HG02763 (cell line): Measurements from ENCODE around the gene GDAP1L1.
"Not testable (repeated sequence)": the region's sequence is repeated elsewhere in the genome, so short reads cannot be mapped to it uniquely, and the experiment has no call there.

Experiments
- ATAC-seq: cut with Tn5 transposase; IDR thresholded peaks from one replicate; pipeline ENCODE4 v1.9.1; 2021; ENCODE audit warnings: mild to moderate bottlenecking, moderate library complexity; ENCODE audit not compliant: unreplicated experiment

GDAP1L1 gene

DNA sequence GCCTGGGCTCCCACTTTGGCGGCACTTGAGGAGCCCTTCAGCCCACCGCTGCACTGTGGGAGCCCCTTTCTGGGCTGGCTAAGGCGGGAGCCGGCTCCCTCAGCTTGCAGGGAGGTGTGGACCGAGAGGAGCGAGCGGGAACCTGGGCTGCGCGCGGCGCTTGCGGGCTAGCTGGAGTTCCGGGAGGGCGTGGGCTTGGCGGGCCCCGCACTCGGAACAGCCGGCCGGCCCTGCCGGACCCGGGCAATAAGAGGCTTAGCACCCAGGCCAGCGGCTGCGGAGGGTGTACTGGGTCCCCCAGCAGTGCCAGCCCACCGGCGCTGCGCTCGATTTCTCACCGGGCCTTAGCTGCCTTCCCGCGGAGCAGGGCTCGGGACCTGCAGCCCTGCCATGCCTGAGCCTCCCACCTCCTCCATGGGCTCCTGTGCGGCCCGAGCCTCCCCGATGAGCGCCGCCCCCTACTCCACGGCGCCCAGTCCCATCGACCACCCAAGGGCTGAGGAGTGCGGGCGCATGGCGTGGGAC lies 52.0 kb downstream of the GDAP1L1 start:
- not testable (repeated sequence) for ATAC-seq

GRCh38 chr20:44301285-44301684 lies 54.2 kb downstream of the GDAP1L1 start:
- ATAC-seq, result no peak

DNA sequence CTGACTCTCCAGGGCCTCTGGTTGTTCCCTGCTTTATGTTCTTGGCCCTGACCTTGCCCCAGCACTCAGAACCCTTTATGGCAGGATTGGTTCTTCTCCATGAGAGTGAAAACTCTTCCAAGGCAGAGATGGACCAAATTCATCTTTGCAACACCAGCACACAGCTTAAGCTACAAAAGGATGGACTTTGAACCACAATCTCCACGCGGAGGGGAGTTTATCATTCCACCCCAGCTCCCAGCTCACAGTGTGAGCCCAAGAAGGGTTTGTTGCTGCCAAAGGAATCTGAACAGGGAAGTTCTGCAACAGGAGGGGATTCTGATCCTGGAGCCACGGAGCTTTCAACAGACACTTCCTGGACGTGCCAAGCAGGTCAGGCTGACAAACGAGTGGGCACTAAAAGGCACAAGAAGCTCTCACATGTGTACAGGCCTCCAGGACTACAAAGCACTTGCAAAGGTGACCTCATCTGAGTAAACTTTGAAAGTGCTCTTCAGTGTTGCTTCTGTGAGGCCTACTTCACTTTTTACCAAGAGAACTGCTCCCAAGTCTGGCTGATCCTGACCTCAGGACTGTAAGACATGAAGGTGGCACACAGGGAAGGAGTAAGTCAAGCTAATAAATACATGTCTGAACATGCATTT lies 55.0 kb downstream of the GDAP1L1 start:
- no peak for ATAC-seq

DNA sequence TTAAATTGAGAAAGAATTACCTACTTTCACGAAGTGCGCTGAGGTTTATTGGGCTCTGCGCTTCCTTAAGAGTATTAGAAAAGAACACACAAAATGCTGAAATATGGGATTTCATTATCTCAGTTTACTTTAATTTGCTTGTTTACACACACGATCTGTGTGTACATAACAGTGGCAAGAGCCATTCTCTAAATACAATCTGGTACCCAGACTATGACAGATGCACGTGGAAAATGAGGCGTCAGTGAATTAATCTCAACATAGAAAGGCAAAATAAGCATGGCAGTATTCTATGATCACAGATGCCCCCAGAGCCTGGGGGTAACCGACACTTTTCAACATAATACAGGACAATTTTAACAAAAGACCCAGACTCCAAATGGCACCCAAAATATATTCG lies 55.6 kb downstream of the GDAP1L1 start:
- no peak for ATAC-seq

- no peak for ATAC-seq
These were observed 57.3 kb downstream of the GDAP1L1 start for GRCh38 chr20:44304383-44304782.

- ATAC-seq, result no peak
These were observed 59.8 kb downstream of the GDAP1L1 start for GRCh38 chr20:44306927-44307326.

- no peak for ATAC-seq
These were observed 62.9 kb downstream of the GDAP1L1 start for GRCh38 chr20:44309763-44310663.

DNA sequence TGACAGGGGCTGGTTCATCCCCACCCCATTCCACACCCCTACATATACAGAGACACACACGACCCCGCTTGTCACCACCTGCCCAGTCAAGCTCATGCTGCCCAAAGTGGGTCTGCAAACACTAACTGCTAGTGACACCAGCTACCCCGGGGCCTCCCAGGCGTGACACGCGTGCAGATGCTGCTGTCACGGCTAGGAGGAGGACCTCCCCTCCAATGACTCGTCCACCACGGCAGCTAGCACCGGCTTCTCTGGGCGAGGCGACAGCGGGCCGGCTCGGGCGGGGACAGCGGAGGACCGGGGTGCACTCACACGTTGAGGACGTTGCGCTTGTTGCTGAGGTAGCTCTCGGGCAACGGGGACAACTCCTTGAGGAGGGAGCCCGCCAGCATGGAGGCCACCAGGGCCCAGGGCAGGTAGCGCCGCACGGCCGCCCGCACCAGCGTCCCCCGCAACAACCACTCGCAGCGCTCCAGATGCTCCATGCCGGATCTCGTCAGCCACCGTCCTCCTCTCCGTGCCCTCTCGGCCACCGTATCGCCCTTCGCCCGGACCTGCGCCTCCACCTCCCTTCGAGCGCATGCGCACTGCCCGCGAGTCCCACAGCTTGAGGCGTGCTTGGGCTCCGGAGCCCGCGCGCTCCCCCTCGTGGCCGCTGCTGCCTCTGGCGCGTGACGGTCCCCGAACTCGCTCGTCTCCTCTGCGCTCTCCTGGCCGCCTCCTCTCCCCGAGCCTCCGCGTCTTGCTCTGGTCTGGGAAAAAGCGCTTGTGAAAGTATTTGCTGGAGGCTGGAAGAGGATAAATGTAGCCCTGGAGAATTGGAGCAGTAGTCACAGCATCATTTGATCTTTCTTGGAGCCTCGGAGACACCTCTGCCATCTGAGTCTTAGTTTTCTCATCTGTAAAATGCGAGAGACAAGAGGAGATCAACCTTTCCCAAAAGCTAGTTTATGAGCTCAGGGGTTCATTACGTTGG lies 63.8 kb downstream of the GDAP1L1 start, which contains the start of gene FITM2:
TSS of gene FITM2 (minus strand) at position 539 of the 976 bp plus-strand sequence. CDS start at position 485, 54 bp downstream.
- peak; percentile 95 for ATAC-seq

- ATAC-seq, result no peak
These were observed 67.8 kb downstream of the GDAP1L1 start for GRCh38 chr20:44314870-44315269.

GRCh38 chr20:44319839-44320422 lies 72.8 kb downstream of the GDAP1L1 start:
- no peak for ATAC-seq

DNA sequence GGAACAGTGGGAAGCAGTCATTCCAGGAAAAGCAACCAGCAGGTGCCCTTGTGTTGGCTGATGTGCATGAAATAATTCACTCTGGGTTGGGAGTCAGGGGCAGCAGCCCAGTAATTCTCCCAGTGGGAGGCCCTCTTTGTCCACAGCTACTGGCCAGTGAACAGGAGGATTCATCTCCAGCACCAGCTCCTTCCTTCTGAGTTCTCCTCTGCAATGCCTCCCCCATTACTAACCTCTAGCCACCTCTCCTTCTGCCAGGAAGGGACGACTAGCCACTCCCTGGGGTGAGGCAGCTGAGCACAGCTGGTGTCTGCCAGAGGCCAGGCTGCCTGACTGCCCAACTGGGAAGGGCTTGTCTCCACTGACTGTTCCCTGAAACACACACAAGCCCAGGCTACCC lies 77.2 kb downstream of the GDAP1L1 start:
- no peak for ATAC-seq

DNA sequence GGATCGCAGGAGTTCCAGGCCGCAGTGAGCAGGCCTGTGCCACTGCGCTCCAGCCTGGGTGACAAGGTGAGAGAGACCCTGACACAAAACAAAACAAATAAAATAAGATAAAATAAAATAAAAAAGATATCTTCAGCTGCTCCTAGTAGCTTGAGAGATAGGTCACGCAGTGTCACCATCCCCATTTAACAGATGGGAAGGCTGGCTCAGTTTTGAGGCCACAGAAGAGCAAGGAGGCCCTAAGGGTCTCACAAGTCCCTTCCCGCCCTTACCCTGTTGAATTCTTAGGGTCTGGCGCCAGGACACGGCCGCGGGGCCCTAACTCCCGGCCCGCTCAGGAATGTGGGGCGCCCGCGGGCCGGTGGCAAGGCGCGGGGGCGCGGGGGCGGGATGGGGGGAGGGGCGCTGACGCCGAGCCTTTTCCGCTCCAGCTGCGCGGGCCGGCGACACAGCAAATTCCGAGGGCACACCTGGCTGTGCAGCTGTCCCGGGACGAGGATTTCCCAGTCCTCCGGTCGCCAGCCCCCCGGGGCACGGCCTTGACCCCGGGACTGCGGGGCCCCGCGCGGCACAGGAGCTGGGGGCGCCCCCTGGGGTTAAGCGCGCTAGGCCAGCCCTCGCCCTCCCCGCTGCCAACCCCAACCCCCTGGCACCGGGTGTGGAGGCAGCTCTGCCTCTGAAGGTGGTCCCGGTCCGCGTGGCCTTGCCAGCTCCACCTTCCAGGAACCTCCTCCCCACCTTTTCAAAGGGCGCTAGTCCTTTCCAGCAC lies 79.5 kb downstream of the GDAP1L1 start:
- no peak for ATAC-seq

DNA sequence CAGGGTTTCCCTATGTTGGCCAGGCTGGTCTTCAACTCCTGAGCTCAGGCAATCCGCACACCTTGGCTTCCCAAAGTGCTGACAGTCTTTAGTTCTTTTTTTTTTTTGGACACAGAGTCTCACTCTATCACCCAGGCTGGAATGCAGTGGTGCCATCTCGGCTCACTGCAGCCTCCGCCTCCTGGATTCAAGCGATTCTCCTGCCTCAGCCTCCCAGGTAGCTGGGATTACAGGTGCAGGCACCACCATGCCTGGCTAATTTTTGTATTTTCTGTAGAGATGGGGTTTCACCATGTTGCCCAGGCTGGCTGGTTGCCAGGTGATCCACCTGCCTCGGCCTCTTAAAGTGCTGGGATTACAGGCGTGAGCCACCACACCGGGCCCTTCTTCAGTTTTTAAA lies 80.6 kb downstream of the GDAP1L1 start:
- ATAC-seq, result not testable (repeated sequence)

- no peak for ATAC-seq
These were observed 81.3 kb downstream of the GDAP1L1 start for GRCh38 chr20:44328428-44328827.
